CD14-positive monocyte (primary cell): ENCODE results near the gene RGS17. TPM values are rescaled to one million over a fixed set of nuclear protein-coding genes. Genes with fewer than 3 reads are reported as not detected.

Experiments
- DNase-seq, 3 donors: peaks; one replicate each; pipeline ENCODE4 v3.0.0-alpha.2; 2011 to 2022
- H2AFZ ChIP-seq: 2 replicates; pipeline ENCODE4 v1.6.0; 2012; ENCODE audit warnings: mild to moderate bottlenecking, low read depth, low read length, inconsistent platforms; ENCODE audit not compliant: insufficient read depth, poor library complexity, severe bottlenecking
- H3K27ac ChIP-seq, 2 donors: 1 replicate in 1 of 2; 2 replicates in 1 of 2; pipeline ENCODE4 v1.5.1; 2012 to 2013; ENCODE audit warnings: low read length in 2 of 2, control low read depth in 1 of 2, inconsistent platforms in 1 of 2, low read depth in 1 of 2, mild to moderate bottlenecking in 1 of 2
- H3K27me3 ChIP-seq, 2 donors: one replicate each; pipeline versions ENCODE4 v1.6.0 to v1.6.1; 2011 to 2013; ENCODE audit warnings: low read length in 2 of 2; ENCODE audit not compliant: control insufficient read depth in 2 of 2, insufficient read depth in 2 of 2
- H3K36me3 ChIP-seq, 2 donors: replicated peaks in 1 of 2; 1 replicate in 1 of 2; 2 replicates in 1 of 2; pipeline versions ENCODE4 v1.5.1 to v1.6.1; 2012 to 2013; ENCODE audit warnings: low read length in 2 of 2, control low read depth in 1 of 2, inconsistent platforms in 1 of 2, mild to moderate bottlenecking in 1 of 2; ENCODE audit not compliant: insufficient read depth in 2 of 2, control insufficient read depth in 1 of 2
- H3K4me1 ChIP-seq, 2 donors: 1 replicate in 1 of 2; 2 replicates in 1 of 2; pipeline versions ENCODE4 v1.5.1 to v1.6.1; 2012 to 2013; ENCODE audit warnings: low read length in 2 of 2, control low read depth in 1 of 2, inconsistent platforms in 1 of 2, mild to moderate bottlenecking in 1 of 2, moderate library complexity in 1 of 2; ENCODE audit not compliant: insufficient read depth in 2 of 2, control insufficient read depth in 1 of 2
- H3K4me2 ChIP-seq: replicated peaks from 2 replicates; pipeline ENCODE3; 2012; ENCODE audit warnings: low read length, moderate library complexity, mild to moderate bottlenecking; ENCODE audit not compliant: poor library complexity, severe bottlenecking; ENCODE audit errors: extremely low read depth
- H3K4me3 ChIP-seq, 3 experiments: fragments of 200-600 bp in 1 of 3; sonication (generic) in 1 of 3; replicated peaks in 1 of 3; 1 replicate in 2 of 3; 2 replicates in 1 of 3; pipeline ENCODE4 v1.5.1; 2011 to 2013; ENCODE audit warnings: low read length in 3 of 3, mild to moderate bottlenecking in 3 of 3, control low read depth in 2 of 3, low read depth in 2 of 3, inconsistent platforms in 1 of 3, moderate library complexity in 1 of 3
- H3K79me2 ChIP-seq: 2 replicates; pipeline ENCODE4 v1.6.0; 2012; ENCODE audit warnings: mild to moderate bottlenecking, control low read depth, inconsistent platforms, low read length, moderate library complexity; ENCODE audit not compliant: insufficient read depth
- H3K9ac ChIP-seq: 2 replicates; pipeline ENCODE4 v1.6.0; 2017; ENCODE audit warnings: low read length, mild to moderate bottlenecking; ENCODE audit not compliant: insufficient read depth, poor library complexity, severe bottlenecking
- H3K9me3 ChIP-seq, 2 donors: replicated peaks in 1 of 2; 1 replicate in 1 of 2; 2 replicates in 1 of 2; pipeline versions ENCODE4 v1.5.1 to v1.6.1; 2012 to 2013; ENCODE audit warnings: low read length in 2 of 2, control low read depth in 1 of 2; ENCODE audit not compliant: control insufficient read depth in 1 of 2, insufficient read depth in 1 of 2
- H4K20me1 ChIP-seq: 2 replicates; pipeline ENCODE4 v1.6.0; 2012; ENCODE audit warnings: mild to moderate bottlenecking, low read length, control low read depth, moderate library complexity; ENCODE audit not compliant: insufficient read depth
- H3K27ac Mint-ChIP-seq, 7 donors: one replicate each; pipeline ENCODE4 v1.8.0; 2020; ENCODE audit warnings: mild to moderate bottlenecking in 7 of 7, mixed read lengths in 7 of 7, moderate library complexity in 6 of 7, inconsistent platforms in 2 of 7
- H3K27me3 Mint-ChIP-seq, 3 donors: one replicate each; pipeline ENCODE4 v1.8.0; 2021 to 2022; ENCODE audit warnings: low read depth in 3 of 3, mild to moderate bottlenecking in 3 of 3, mixed read lengths in 3 of 3, moderate library complexity in 3 of 3, inconsistent platforms in 1 of 3
- H3K36me3 Mint-ChIP-seq, 2 donors: one replicate each; pipeline ENCODE4 v1.8.0; 2020; ENCODE audit warnings: mixed read lengths in 2 of 2, inconsistent platforms in 1 of 2, mild to moderate bottlenecking in 1 of 2
- H3K4me1 Mint-ChIP-seq: one replicate; pipeline ENCODE4 v1.8.0; 2020; ENCODE audit warnings: mild to moderate bottlenecking, mixed read lengths
- H3K4me3 Mint-ChIP-seq, 2 donors: one replicate each; pipeline ENCODE4 v1.8.0; 2020; ENCODE audit warnings: mild to moderate bottlenecking in 2 of 2, mixed read lengths in 2 of 2, moderate library complexity in 1 of 2
- H3K9me3 Mint-ChIP-seq, 7 donors: one replicate each; pipeline ENCODE4 v1.8.0; 2020 to 2022; ENCODE audit warnings: mixed read lengths in 7 of 7, mild to moderate bottlenecking in 6 of 7, moderate library complexity in 6 of 7, inconsistent platforms in 2 of 7
- intact Hi-C, 2 donors: fragments of 100-400 bp; cut with micrococcal nuclease; formaldehyde crosslinking; loops; one replicate each; pipeline versions ENCODE4 v1.15.0 to v1.15.1; 2023
- polyA plus RNA-seq, 3 donors: library from polyadenylated mRNA; depleted of rRNA in 1 of 3; unstranded in 2 of 3; stranded (reverse) in 1 of 3; fragments of 300-500 nt in 2 of 3; fragments of >200 nt in 1 of 3; fragmentation: Illumina TruSeq in 2 of 3; gene quantifications; 1 replicate in 2 of 3; 2 replicates in 1 of 3; pipeline ENCODE4 v1.2.3, GENCODE V29; 2012 to 2021
- TF ChIP-seq, protein P1 (sequence below): fragments of 200-600 bp; IDR thresholded peaks from one replicate; pipeline ENCODE4 v1.8.0; 2022; ENCODE audit warnings: antibody characterized with exemption, mild to moderate bottlenecking

The RGS17 gene
- polyA plus RNA-seq, 3 donors, result not detected

DNA sequence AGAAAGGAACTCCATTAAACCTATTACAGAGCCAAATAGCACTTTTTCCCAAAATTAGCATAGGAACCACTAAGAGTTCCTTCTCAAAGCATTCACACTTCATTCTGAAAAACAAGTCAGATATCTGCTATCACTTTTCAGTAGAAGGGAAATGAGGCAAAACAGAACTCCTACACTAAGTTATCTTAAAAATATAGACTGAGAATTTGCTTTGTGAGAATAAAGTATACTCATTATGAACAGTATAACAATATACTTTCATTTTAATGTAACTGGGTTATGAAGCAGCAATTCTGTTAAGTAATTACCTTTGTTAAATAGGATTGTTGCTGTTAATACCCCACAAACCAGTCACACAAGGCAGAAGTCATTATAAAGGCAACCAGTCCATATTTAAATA lies 137.2 kb downstream of the RGS17 start:
- Histone ChIP-seq H3K9me3 (no peaks in the 10 kb centered on the region), H3K4me1 (no peaks in the 10 kb centered on the region), H3K4me2 (no peak overlapping the region), H3K27me3 (no peaks in the 10 kb centered on the region), H3K27ac (peak overlapping the region in 1 of 2 donors; percentile 9), H3K4me3 (no peak overlapping the region), H2AFZ (no peak overlapping the region), H4K20me1 (peaks cover 50% of the 10 kb centered on the region), H3K9ac (no peak overlapping the region), H3K36me3 (peaks cover 51 to 91% of the 10 kb centered on the region in 2 donors), H3K79me2 (peaks cover 83% of the 10 kb centered on the region)
- Mint-ChIP-seq H3K36me3 (peaks cover 45 to 62% of the 10 kb centered on the region in 2 donors), H3K4me3 (no peak overlapping the region), H3K9me3 (peaks cover 0 to 3% (median 0%) of the 10 kb centered on the region in 7 donors), H3K27ac (no peak overlapping the region), H3K27me3 (no peaks in the 10 kb centered on the region), H3K4me1 (peaks cover 5% of the 10 kb centered on the region)
- intact Hi-C loops, result no loop called here
- DNase-seq, result no peak
- TF ChIP-seq, protein P1, sequence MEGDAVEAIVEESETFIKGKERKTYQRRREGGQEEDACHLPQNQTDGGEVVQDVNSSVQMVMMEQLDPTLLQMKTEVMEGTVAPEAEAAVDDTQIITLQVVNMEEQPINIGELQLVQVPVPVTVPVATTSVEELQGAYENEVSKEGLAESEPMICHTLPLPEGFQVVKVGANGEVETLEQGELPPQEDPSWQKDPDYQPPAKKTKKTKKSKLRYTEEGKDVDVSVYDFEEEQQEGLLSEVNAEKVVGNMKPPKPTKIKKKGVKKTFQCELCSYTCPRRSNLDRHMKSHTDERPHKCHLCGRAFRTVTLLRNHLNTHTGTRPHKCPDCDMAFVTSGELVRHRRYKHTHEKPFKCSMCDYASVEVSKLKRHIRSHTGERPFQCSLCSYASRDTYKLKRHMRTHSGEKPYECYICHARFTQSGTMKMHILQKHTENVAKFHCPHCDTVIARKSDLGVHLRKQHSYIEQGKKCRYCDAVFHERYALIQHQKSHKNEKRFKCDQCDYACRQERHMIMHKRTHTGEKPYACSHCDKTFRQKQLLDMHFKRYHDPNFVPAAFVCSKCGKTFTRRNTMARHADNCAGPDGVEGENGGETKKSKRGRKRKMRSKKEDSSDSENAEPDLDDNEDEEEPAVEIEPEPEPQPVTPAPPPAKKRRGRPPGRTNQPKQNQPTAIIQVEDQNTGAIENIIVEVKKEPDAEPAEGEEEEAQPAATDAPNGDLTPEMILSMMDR, result no peak

DNA sequence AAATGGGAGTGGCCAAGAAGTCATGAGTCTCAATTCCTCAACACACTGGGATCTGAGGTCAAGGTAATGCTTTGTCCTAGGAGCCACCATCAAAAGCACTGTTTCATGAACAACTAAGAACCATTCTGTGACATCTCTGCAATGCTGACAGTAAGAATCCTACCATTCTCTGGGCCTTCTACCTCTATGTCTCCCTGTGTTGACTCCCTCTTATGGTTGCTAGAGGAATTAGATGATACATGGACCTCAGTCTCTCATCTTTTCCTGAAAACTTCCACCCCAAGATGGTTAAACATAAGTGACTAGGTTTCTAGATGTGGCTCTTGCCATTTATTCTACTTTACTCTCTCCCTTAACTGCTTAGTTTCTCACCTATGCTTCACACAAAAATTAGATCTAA lies 137.7 kb downstream of the RGS17 start:
- Mint-ChIP-seq H3K27me3 (no peaks in the 10 kb centered on the region), H3K4me3 (no peak overlapping the region), H3K4me1 (peaks cover 5% of the 10 kb centered on the region), H3K36me3 (peaks cover 45 to 62% of the 10 kb centered on the region in 2 donors), H3K27ac (peak overlapping the region in 1 of 7 donors; percentile 50), H3K9me3 (peaks cover 0 to 3% (median 0%) of the 10 kb centered on the region in 7 donors)
- no peak overlapping the region for H3K9ac ChIP-seq
- no peak overlapping the region for H3K4me3 ChIP-seq
- no peak overlapping the region for H3K4me2 ChIP-seq
- H3K79me2 ChIP-seq, result peaks cover 79% of the 10 kb centered on the region
- H3K27ac ChIP-seq, result peak overlapping the region in 1 of 2 donors; percentile 9
- H3K4me1 ChIP-seq, result no peaks in the 10 kb centered on the region
- peaks cover 51 to 88% of the 10 kb centered on the region in 2 donors for H3K36me3 ChIP-seq
- no peak for DNase-seq
- TF ChIP-seq, protein P1, result no peak
- no peaks in the 10 kb centered on the region for H3K9me3 ChIP-seq
- peaks cover 47% of the 10 kb centered on the region for H4K20me1 ChIP-seq
- H3K27me3 ChIP-seq, result no peaks in the 10 kb centered on the region
- intact Hi-C loops, result no loop called here
- H2AFZ ChIP-seq, result no peak overlapping the region
